Measurements from ENCODE around the gene ZNF382. TPM values are rescaled to one million over a fixed set of nuclear protein-coding genes. Genes with fewer than 3 reads are reported as not detected.

ZNF382 gene
- polyA plus RNA-seq, 1 donor = 5.4 TPM

DNA sequence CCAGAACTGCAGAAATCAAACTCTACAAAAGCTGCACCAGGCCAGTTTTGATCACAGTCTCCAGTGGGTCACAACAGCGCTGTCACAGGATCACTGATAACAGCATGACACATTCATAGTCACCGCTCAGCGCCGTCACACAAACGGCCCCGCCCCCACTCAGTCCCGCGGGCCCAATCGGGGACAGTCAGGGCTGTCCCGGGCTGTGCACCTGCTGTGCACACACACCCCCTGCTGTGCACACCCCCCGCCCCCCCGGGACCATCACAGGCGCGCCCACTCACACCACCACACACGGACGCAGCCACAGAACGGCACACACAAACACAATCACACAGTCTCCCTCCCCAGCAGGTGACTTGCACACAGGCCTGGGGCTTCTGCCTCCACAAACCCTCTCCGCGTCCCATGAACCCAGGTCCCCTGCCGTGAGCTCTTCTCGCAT lies 435 bp upstream of the ZNF382 start:
- no peaks in the 10 kb centered on the region for H3K9me3 ChIP-seq (ENCODE audit: control insufficient read depth, low read depth, low read length)

DNA sequence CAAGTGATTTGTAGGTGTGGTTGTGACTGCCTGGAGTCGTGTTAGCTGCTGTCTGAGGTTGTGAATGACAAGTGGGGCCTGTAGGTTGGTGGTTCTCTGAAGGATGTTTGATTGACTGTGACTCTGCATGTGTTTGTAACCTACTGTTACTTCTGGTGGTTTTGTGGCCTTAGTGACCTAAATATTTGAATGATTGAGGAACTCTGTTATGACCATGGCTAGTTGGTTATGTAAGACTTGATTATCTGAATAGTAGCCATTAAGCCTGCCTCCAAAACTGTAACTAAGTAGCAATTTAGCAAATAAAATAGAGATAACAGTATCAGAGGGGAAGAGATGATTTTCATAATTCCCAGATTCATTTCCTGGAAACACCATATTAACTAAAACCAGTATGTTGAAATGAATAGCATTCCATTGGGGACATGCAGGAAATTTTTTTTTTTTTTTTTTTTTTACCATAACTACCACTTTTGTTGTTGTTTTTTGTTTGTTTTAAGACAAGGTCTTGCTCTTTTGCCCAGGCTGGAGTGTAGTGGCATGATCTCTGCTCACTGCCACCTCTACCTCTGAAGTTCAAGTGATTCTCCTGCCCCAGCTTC lies 865 bp downstream of the ZNF382 start:
- no peaks in the 10 kb centered on the region for H3K27me3 ChIP-seq (ENCODE audit: control insufficient read depth, insufficient read depth, low read length)
- H3K9me3 ChIP-seq (ENCODE audit: control insufficient read depth, low read depth, low read length) = no peaks in the 10 kb centered on the region
- no peaks in the 10 kb centered on the region for H3K36me3 ChIP-seq (ENCODE audit: control insufficient read depth, insufficient read depth, low read length)
- peak overlapping the region; percentile 66 for H3K4me3 ChIP-seq (ENCODE audit: low read length)
- no peak overlapping the region for H3K27ac ChIP-seq (ENCODE audit: low read length)
- H3K4me1 ChIP-seq (ENCODE audit: control insufficient read depth, insufficient read depth, low read length) = peaks cover 5% of the 10 kb centered on the region
- no peak for DNase-seq
- no CpG with 5 or more reads among the region's 1 CpG for WGBS (ENCODE audit: insufficient coverage, low lambda C conversion rate)

More for the DNA sequence above, 435 bp upstream of the ZNF382 start:
- H3K4me1 ChIP-seq (ENCODE audit: control insufficient read depth, insufficient read depth, low read length) = peaks cover 5% of the 10 kb centered on the region
- H3K27me3 ChIP-seq (ENCODE audit: control insufficient read depth, insufficient read depth, low read length) = no peaks in the 10 kb centered on the region
- H3K27ac ChIP-seq (ENCODE audit: low read length) = peak overlapping the region; percentile 19
- peak overlapping the region; percentile 66 for H3K4me3 ChIP-seq (ENCODE audit: low read length)
- H3K36me3 ChIP-seq (ENCODE audit: control insufficient read depth, insufficient read depth, low read length) = no peaks in the 10 kb centered on the region
- DNase-seq = peak; percentile 45 to 75
- no CpG with 5 or more reads among the region's 21 CpGs for WGBS (ENCODE audit: insufficient coverage, low lambda C conversion rate)

GRCh38 chr19:36627057-36627456 lies 21.9 kb downstream of the ZNF382 start:
- Histone ChIP-seq H3K27ac (ENCODE audit: low read length) (no peak overlapping the region), H3K36me3 (ENCODE audit: control insufficient read depth, insufficient read depth, low read length) (no peaks in the 10 kb centered on the region), H3K4me3 (ENCODE audit: low read length) (no peak overlapping the region), H3K27me3 (ENCODE audit: control insufficient read depth, insufficient read depth, low read length) (no peaks in the 10 kb centered on the region), H3K9me3 (ENCODE audit: control insufficient read depth, low read depth, low read length) (peaks cover 36% of the 10 kb centered on the region), H3K4me1 (ENCODE audit: control insufficient read depth, insufficient read depth, low read length) (no peaks in the 10 kb centered on the region)
- 80% methylated on average over 1 of the region's 5 CpGs for WGBS (ENCODE audit: insufficient coverage, low lambda C conversion rate)
- no peak for DNase-seq

GRCh38 chr19:36635342-36635741 lies 30.2 kb downstream of the ZNF382 start:
- DNase-seq = no peak
- H3K9me3 ChIP-seq (ENCODE audit: control insufficient read depth, low read depth, low read length) = peaks cover 42% of the 10 kb centered on the region
- no peak overlapping the region for H3K27ac ChIP-seq (ENCODE audit: low read length)
- H3K4me3 ChIP-seq (ENCODE audit: low read length) = no peak overlapping the region
- peaks cover 12% of the 10 kb centered on the region for H3K36me3 ChIP-seq (ENCODE audit: control insufficient read depth, insufficient read depth, low read length)
- 93% methylated on average over 2 of the region's 2 CpGs for WGBS (ENCODE audit: insufficient coverage, low lambda C conversion rate)
- H3K27me3 ChIP-seq (ENCODE audit: control insufficient read depth, insufficient read depth, low read length) = no peaks in the 10 kb centered on the region
- no peaks in the 10 kb centered on the region for H3K4me1 ChIP-seq (ENCODE audit: control insufficient read depth, insufficient read depth, low read length)

DNA sequence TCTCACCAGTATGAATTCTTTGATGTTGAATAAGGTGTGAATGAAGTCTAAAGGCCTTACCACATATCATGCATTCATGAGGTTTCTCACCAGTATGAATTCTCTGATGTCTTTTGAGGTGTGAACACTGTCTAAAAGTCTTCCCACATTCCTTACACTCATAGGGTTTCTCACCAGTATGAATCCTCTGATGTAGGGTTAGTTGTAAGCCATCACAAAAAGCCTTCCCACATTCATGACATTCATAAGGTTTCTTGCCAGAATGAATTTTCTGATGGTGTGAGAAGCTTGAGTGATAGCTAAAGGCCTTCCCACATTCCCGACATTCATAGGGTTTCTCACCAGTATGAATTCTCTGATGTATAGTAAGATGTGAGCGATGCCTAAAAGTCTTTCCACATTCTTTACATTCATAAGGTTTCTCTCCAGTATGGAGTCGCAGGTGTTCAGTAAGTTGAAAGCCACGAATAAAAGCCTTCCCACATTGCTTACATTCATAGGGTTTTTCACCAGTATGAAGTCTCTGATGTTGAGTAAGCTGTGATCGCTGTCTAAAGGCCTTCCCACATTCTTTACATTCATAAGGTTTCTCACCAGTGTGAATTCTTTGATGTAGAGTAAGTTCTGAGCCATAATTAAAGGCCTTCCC lies 33.9 kb downstream of the ZNF382 start:
- peaks cover 37% of the 10 kb centered on the region for H3K9me3 ChIP-seq (ENCODE audit: control insufficient read depth, low read depth, low read length)
- H3K4me1 ChIP-seq (ENCODE audit: control insufficient read depth, insufficient read depth, low read length) = no peaks in the 10 kb centered on the region
- peaks cover 12% of the 10 kb centered on the region for H3K36me3 ChIP-seq (ENCODE audit: control insufficient read depth, insufficient read depth, low read length)
- H3K27ac ChIP-seq (ENCODE audit: low read length) = no peak overlapping the region
- H3K27me3 ChIP-seq (ENCODE audit: control insufficient read depth, insufficient read depth, low read length) = no peaks in the 10 kb centered on the region
- WGBS (ENCODE audit: insufficient coverage, low lambda C conversion rate) = 100% methylated on average over 1 of the region's 5 CpGs
- no peak for DNase-seq
- H3K4me3 ChIP-seq (ENCODE audit: low read length) = no peak overlapping the region

DNA sequence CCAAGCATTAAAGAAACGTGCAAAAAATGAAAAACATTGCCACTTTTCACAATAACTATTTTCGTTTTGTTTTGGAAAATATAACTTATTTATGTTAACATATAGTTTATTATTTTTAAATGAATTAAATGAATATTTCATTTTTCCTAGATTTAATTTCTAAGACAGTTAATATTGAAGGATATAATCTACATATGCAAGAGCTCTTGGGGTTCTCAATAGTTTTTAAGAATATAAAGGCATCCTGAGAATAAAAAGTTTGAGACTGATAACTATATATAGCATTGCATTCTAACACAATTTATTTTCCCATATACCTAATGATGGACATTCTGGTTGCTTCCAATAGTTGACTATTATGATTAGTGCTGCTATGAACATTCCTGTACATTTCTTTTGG lies 41.6 kb downstream of the ZNF382 start:
- 100% methylated on average over 2 of the region's 2 CpGs for WGBS (ENCODE audit: insufficient coverage, low lambda C conversion rate)
- Histone ChIP-seq H3K4me1 (ENCODE audit: control insufficient read depth, insufficient read depth, low read length) (no peaks in the 10 kb centered on the region), H3K4me3 (ENCODE audit: low read length) (no peak overlapping the region), H3K36me3 (ENCODE audit: control insufficient read depth, insufficient read depth, low read length) (peaks cover 18% of the 10 kb centered on the region), H3K27me3 (ENCODE audit: control insufficient read depth, insufficient read depth, low read length) (no peaks in the 10 kb centered on the region), H3K27ac (ENCODE audit: low read length) (no peak overlapping the region), H3K9me3 (ENCODE audit: control insufficient read depth, low read depth, low read length) (peaks cover 37% of the 10 kb centered on the region)
- DNase-seq = no peak

GRCh38 chr19:36652958-36653357 lies 47.8 kb downstream of the ZNF382 start:
- 100% methylated on average over 1 of the region's 1 CpG for WGBS (ENCODE audit: insufficient coverage, low lambda C conversion rate)
- H3K9me3 ChIP-seq (ENCODE audit: control insufficient read depth, low read depth, low read length) = peaks cover 46% of the 10 kb centered on the region
- no peak overlapping the region for H3K4me3 ChIP-seq (ENCODE audit: low read length)
- no peaks in the 10 kb centered on the region for H3K27me3 ChIP-seq (ENCODE audit: control insufficient read depth, insufficient read depth, low read length)
- no peak overlapping the region for H3K27ac ChIP-seq (ENCODE audit: low read length)
- no peaks in the 10 kb centered on the region for H3K4me1 ChIP-seq (ENCODE audit: control insufficient read depth, insufficient read depth, low read length)
- no peak for DNase-seq
- H3K36me3 ChIP-seq (ENCODE audit: control insufficient read depth, insufficient read depth, low read length) = peaks cover 45% of the 10 kb centered on the region

DNA sequence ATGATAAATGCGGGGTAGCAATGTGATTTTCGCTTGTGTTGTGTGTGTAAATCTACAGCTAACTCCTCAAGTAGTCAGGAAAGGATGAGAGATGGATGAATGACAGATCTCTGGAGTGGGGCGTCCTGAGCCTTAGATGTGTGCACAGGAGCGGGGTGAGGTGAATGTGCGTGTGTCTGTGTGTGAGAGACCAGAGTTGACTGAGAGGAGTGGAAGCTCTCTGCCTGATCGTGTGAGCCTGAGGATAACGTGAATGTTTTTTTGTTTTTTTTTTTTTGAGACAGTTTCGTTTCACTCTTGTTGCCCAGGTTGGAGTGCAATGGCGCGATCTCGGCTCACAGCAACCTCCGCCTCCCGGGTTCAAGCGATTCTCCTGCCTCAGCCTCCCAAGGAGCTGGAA lies 60.7 kb downstream of the ZNF382 start:
- Histone ChIP-seq H3K9me3 (ENCODE audit: control insufficient read depth, low read depth, low read length) (peaks cover 19% of the 10 kb centered on the region), H3K36me3 (ENCODE audit: control insufficient read depth, insufficient read depth, low read length) (peaks cover 18% of the 10 kb centered on the region), H3K27ac (ENCODE audit: low read length) (no peak overlapping the region), H3K4me3 (ENCODE audit: low read length) (peak overlapping the region; percentile 84), H3K27me3 (ENCODE audit: control insufficient read depth, insufficient read depth, low read length) (no peaks in the 10 kb centered on the region), H3K4me1 (ENCODE audit: control insufficient read depth, insufficient read depth, low read length) (no peaks in the 10 kb centered on the region)
- WGBS (ENCODE audit: insufficient coverage, low lambda C conversion rate) = no CpG with 5 or more reads among the region's 14 CpGs
- no peak for DNase-seq

DNA sequence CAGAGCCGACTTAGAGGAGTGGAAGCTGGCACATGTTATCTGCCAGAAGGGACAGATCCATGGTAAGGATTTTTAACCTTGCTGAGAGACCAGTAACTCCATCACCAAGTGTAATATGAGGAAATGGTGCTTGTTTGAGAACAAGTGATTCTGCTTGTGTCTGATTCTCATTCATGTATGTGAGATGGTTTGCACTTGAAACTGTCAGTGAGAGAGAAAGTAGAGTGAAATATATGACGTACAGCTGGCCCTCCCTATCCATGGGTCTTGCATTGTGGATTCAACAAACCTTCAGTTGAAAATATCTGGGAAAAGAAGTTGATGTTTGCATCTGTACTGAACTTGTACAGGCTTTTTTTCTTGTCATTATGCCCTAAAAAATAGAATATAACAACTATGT lies 63.5 kb downstream of the ZNF382 start:
- no CpG with 5 or more reads among the region's 2 CpGs for WGBS (ENCODE audit: insufficient coverage, low lambda C conversion rate)
- Histone ChIP-seq H3K27me3 (ENCODE audit: control insufficient read depth, insufficient read depth, low read length) (no peaks in the 10 kb centered on the region), H3K4me3 (ENCODE audit: low read length) (no peak overlapping the region), H3K36me3 (ENCODE audit: control insufficient read depth, insufficient read depth, low read length) (peaks cover 15% of the 10 kb centered on the region), H3K9me3 (ENCODE audit: control insufficient read depth, low read depth, low read length) (peaks cover 16% of the 10 kb centered on the region), H3K27ac (ENCODE audit: low read length) (no peak overlapping the region), H3K4me1 (ENCODE audit: control insufficient read depth, insufficient read depth, low read length) (no peaks in the 10 kb centered on the region)
- DNase-seq = no peak

DNA sequence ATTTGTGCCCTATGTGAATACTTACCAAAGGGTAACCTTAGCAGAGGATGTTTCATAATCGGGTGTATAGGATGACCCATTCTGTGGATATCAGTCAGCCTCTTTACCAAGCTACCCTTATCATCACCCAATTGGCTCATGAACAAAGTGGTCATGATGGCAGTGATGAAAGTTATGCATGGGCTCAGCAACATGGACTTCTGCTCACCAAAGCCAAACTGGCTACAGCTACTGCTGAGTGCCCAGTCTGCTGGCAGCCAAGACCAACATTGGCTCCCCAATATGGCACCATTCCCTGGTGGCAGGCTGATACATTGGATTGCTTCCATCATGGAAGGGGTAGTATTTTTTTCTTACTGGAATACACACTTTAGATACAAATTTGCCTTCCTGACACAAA lies 67.3 kb downstream of the ZNF382 start:
- H3K27ac ChIP-seq (ENCODE audit: low read length) = no peak overlapping the region
- no peak for DNase-seq
- peaks cover 6% of the 10 kb centered on the region for H3K36me3 ChIP-seq (ENCODE audit: control insufficient read depth, insufficient read depth, low read length)
- H3K27me3 ChIP-seq (ENCODE audit: control insufficient read depth, insufficient read depth, low read length) = no peaks in the 10 kb centered on the region
- peaks cover 12% of the 10 kb centered on the region for H3K9me3 ChIP-seq (ENCODE audit: control insufficient read depth, low read depth, low read length)
- no peak overlapping the region for H3K4me3 ChIP-seq (ENCODE audit: low read length)
- WGBS (ENCODE audit: insufficient coverage, low lambda C conversion rate) = no CpG with 5 or more reads among the region's 1 CpG
- no peaks in the 10 kb centered on the region for H3K4me1 ChIP-seq (ENCODE audit: control insufficient read depth, insufficient read depth, low read length)

DNA sequence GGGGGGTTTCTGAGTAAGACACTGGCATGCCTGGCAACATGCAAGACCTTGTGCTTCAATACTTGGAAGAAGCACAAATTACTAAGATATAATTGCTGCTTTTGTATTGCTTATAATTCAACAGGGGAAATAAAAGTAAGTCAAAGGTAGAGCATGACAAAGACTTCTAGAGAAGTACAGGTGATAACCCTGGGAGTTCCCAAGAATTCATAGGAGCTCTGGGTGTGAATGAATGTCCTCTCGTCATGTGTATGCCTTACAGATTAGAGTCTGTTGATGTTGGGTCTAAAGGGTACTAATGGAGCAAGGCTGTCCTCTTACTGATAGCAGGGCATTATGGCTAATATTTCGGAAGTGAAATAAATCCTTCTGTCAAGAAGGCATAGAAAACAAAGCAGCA lies 69.1 kb downstream of the ZNF382 start:
- peaks cover 9% of the 10 kb centered on the region for H3K9me3 ChIP-seq (ENCODE audit: control insufficient read depth, low read depth, low read length)
- no peak overlapping the region for H3K27ac ChIP-seq (ENCODE audit: low read length)
- no peak for DNase-seq
- WGBS (ENCODE audit: insufficient coverage, low lambda C conversion rate) = no CpG with 5 or more reads among the region's 2 CpGs
- no peaks in the 10 kb centered on the region for H3K27me3 ChIP-seq (ENCODE audit: control insufficient read depth, insufficient read depth, low read length)
- no peaks in the 10 kb centered on the region for H3K4me1 ChIP-seq (ENCODE audit: control insufficient read depth, insufficient read depth, low read length)
- H3K4me3 ChIP-seq (ENCODE audit: low read length) = no peak overlapping the region
- H3K36me3 ChIP-seq (ENCODE audit: control insufficient read depth, insufficient read depth, low read length) = peaks cover 8% of the 10 kb centered on the region
